K562 (cell line): ENCODE results near the gene TAF3. TPM values are rescaled to one million over a fixed set of nuclear protein-coding genes. Genes with fewer than 3 reads are reported as not detected.

Source experiments
- ATAC-seq: fragments of 200-7000 bp; cut with Tn5 transposase; 3 replicates; pipeline ENCODE4 v1.9.1; 2020; ENCODE audit warnings: moderate library complexity
- BruUV-seq: library from RNA; stranded (reverse); fragments of 400-500 nt; replicated peaks from 2 replicates; lab custom pipeline; 2021; lab: Mats Ljungman, UMichigan
- CTCF ChIA-PET: fragments of 300-600 bp; formaldehyde crosslinking; extraction: SDS; loops from one replicate; lab custom pipeline; 2021; ENCODE audit warnings: low intra/inter-chr PET ratio; lab: Yijun Ruan, JAX
- POLR2A ChIA-PET: fragments of 300-600, 350-650 bp; sonication (Branson Sonifier 250); formaldehyde crosslinking; extraction: SDS; loops from one replicate; lab custom pipeline; 2021; ENCODE audit warnings: antibody characterized with exemption, inconsistent platforms; lab: Yijun Ruan, JAX
- DNase-seq, 4 experiments: peaks; one replicate each; pipeline versions ENCODE4 v3.0.0 to v3.0.0-alpha.2; 2011 to 2018; ENCODE audit warnings: low spot score in 3 of 4, mixed read lengths in 3 of 4; ENCODE audit errors: extremely low read depth in 1 of 4
- FAIRE-seq: peaks from 2 replicates; lab custom pipeline; 2011; peaks lifted over from hg19 to GRCh38; lab: Jason Lieb, UNC
- H2AFZ ChIP-seq: 2 replicates; pipeline ENCODE4 v1.6.0; 2011; ENCODE audit warnings: low read depth, low read length, control low read depth, inconsistent platforms
- H3K27ac ChIP-seq: fragments of 200-600 bp; 3 replicates; pipeline ENCODE4 v1.8.0; 2011; ENCODE audit warnings: low read depth, mild to moderate bottlenecking, control low read depth, inconsistent platforms, low read length, moderate library complexity, mixed read lengths; ENCODE audit errors: extremely low read depth
- H3K27me3 ChIP-seq, 2 experiments: fragments of 300-600 bp in 1 of 2; 2 replicates in 1 of 2; 3 replicates in 1 of 2; pipeline versions ENCODE4 v1.6.0 to v1.8.0; 2011; ENCODE audit warnings: inconsistent platforms in 2 of 2, low read length in 2 of 2, mild to moderate bottlenecking in 1 of 2, mixed read lengths in 1 of 2, moderate library complexity in 1 of 2; ENCODE audit not compliant: control insufficient read depth in 2 of 2, insufficient read depth in 2 of 2
- H3K36me3 ChIP-seq: fragments of 300-600 bp; 3 replicates; pipeline ENCODE4 v1.8.0; 2011; ENCODE audit warnings: mild to moderate bottlenecking, low read length, inconsistent platforms; ENCODE audit not compliant: control insufficient read depth, insufficient read depth
- H3K4me1 ChIP-seq, 2 experiments: fragments of 200-600 bp in 1 of 2; replicated peaks in 1 of 2; 2 replicates in 1 of 2; 3 replicates in 1 of 2; pipeline versions ENCODE4 v1.5.1 to v1.8.0; 2011; ENCODE audit warnings: inconsistent platforms in 2 of 2, low read length in 2 of 2, mild to moderate bottlenecking in 1 of 2, mixed read lengths in 1 of 2, moderate library complexity in 1 of 2; ENCODE audit not compliant: control insufficient read depth in 2 of 2, insufficient read depth in 2 of 2
- H3K4me2 ChIP-seq: 2 replicates; pipeline ENCODE4 v1.6.1; 2011; ENCODE audit warnings: low read length, control low read depth, inconsistent platforms, mixed read lengths; ENCODE audit not compliant: insufficient read depth
- H3K4me3 ChIP-seq: fragments of 200-600 bp; sonication (generic), shearing (Covaris generic); 2 replicates; pipeline ENCODE4 v1.5.1; 2016; ENCODE audit warnings: control low read depth, inconsistent platforms
- H3K79me2 ChIP-seq: fragments of 200-600 bp; 3 replicates; pipeline ENCODE4 v1.8.0; 2011; ENCODE audit warnings: low read length, inconsistent platforms; ENCODE audit not compliant: control insufficient read depth, insufficient read depth
- H3K9ac ChIP-seq, 2 experiments: 2 replicates each; pipeline versions ENCODE4 v1.6.0 to v1.6.1; 2011; ENCODE audit warnings: low read depth in 2 of 2, low read length in 2 of 2, control low read depth in 1 of 2, inconsistent platforms in 1 of 2, mild to moderate bottlenecking in 1 of 2, mixed read lengths in 1 of 2; ENCODE audit not compliant: insufficient read depth in 1 of 2
- H3K9me1 ChIP-seq: one replicate; pipeline ENCODE4 v1.6.0; 2011; ENCODE audit warnings: inconsistent platforms, mild to moderate bottlenecking, low read length, moderate library complexity; ENCODE audit not compliant: control insufficient read depth, insufficient read depth
- H3K9me3 ChIP-seq: replicated peaks from 2 replicates; pipeline ENCODE4 v1.5.1; 2011; ENCODE audit warnings: low read depth, low read length, inconsistent platforms; ENCODE audit not compliant: control insufficient read depth, insufficient read depth
- H4K20me1 ChIP-seq: replicated peaks from 2 replicates; pipeline ENCODE4 v1.6.1; 2011; ENCODE audit warnings: low read length, inconsistent platforms, mixed read lengths; ENCODE audit not compliant: control insufficient read depth, insufficient read depth
- FOXJ2 ChIP-seq: fragments of 200-800 bp; sonication (Bioruptor generic); IDR thresholded peaks from 2 replicates; pipeline ENCODE4 v1.6.1; 2016; ENCODE audit warnings: missing genetic modification characterization, missing compliant biosample characterization
- GABPB2 ChIP-seq: fragments of 250-450 bp; sonication (Bioruptor Pico); conservative IDR thresholded peaks from 2 replicates; pipeline ENCODE4 v1.5.1; 2021; ENCODE audit warnings: mild to moderate bottlenecking
- IRF9 ChIP-seq: fragments of 450-650 bp; IDR thresholded peaks from 2 replicates; pipeline ENCODE4 v1.6.1; 2016; ENCODE audit warnings: missing biosample characterization, missing genetic modification characterization
- MAFK ChIP-seq: IDR thresholded peaks from 2 replicates; pipeline ENCODE4 v1.6.1; 2011; ENCODE audit warnings: low read length, improper control_type of control experiment
- NFE2L1 ChIP-seq: fragments of 450-650 bp; IDR thresholded peaks from 2 replicates; pipeline ENCODE4 v1.6.1; 2016; ENCODE audit warnings: missing genetic modification characterization, low read depth, mild to moderate bottlenecking, missing compliant biosample characterization, moderate library complexity, borderline replicate concordance
- NFIC ChIP-seq: fragments of 450-650 bp; IDR thresholded peaks from 2 replicates; pipeline ENCODE4 v1.6.1; 2017; ENCODE audit warnings: mild to moderate bottlenecking, inconsistent platforms
- PHB2 ChIP-seq: fragments of 450-650 bp; IDR thresholded peaks from 2 replicates; pipeline ENCODE4 v1.6.1; 2017; ENCODE audit warnings: low read depth
- RBFOX2 ChIP-seq: fragments of 200-400 bp; formaldehyde crosslinking; IDR thresholded peaks from 2 replicates; pipeline ENCODE4 v1.6.1; 2017; ENCODE audit warnings: low read depth, mild to moderate bottlenecking, low read length, moderate library complexity
- SAFB2 ChIP-seq: fragments of 200-400 bp; formaldehyde crosslinking; IDR thresholded peaks from 2 replicates; pipeline ENCODE4 v1.6.1; 2018; ENCODE audit warnings: borderline replicate concordance, low read length, low read depth, moderate library complexity; ENCODE audit not compliant: severe bottlenecking
- SMARCB1 ChIP-seq: IDR thresholded peaks from 2 replicates; pipeline ENCODE4 v1.6.1; 2011; ENCODE audit warnings: improper control_type of control experiment, low read depth; ENCODE audit not compliant: insufficient read length
- SREBF2 ChIP-seq: sonication (generic); formaldehyde crosslinking; IDR thresholded peaks from 2 replicates; pipeline ENCODE4 v1.4.0; 2020; ENCODE audit warnings: mild to moderate bottlenecking, missing genetic modification reagents
- ZNF184 ChIP-seq: sonication (generic); formaldehyde crosslinking; IDR thresholded peaks from 2 replicates; pipeline ENCODE4 v1.5.0; 2020; ENCODE audit warnings: missing genetic modification reagents
- ZNF740 ChIP-seq, 3 experiments: fragments of 200-800 bp in 1 of 3; sonication (Bioruptor generic) in 1 of 3; sonication (generic) in 1 of 3; formaldehyde crosslinking in 1 of 3; IDR thresholded peaks; 2 replicates each; pipeline versions ENCODE4 v1.6.1 to v1.8.0; 2016 to 2022; ENCODE audit warnings: mild to moderate bottlenecking in 2 of 3, missing compliant biosample characterization in 2 of 3, missing genetic modification characterization in 2 of 3, missing genetic modification reagents in 1 of 3
- ZNF77 ChIP-seq: fragments of 250-450 bp; sonication (Bioruptor Pico); IDR thresholded peaks from 2 replicates; pipeline ENCODE4 v1.5.0; 2020
- WGBS: fragments of 100-300 bp; shearing (Covaris generic); methylation state at CpG from one replicate; pipeline ENCODE4 v1.1.6; 2016; ENCODE audit warnings: low coverage, mixed read lengths; ENCODE audit not compliant: insufficient coverage; ENCODE audit errors: missing lambda C conversion rate; 5-methylcytosine and 5-hydroxymethylcytosine counted together
- in situ Hi-C: fragments of 300-500 bp; cut with MboI; formaldehyde crosslinking; loops from 4 replicates; pipeline ENCODE4 v1.15.0; 2018; ENCODE audit warnings: inconsistent platforms, mixed read lengths
- intact Hi-C: fragments of 100-400 bp; cut with micrococcal nuclease; formaldehyde crosslinking; loops from 2 replicates; pipeline ENCODE4 v1.14.2; 2022
- polyA plus RNA-seq, 8 experiments: library from polyadenylated mRNA; depleted of rRNA in 4 of 8; stranded (reverse) in 5 of 8; unstranded in 3 of 8; fragments of >200 nt; fragmentation: Nextera tagmentation in 2 of 8; fragmentation: Illumina TruSeq in 1 of 8; extraction: Ambion mirVana in 2 of 8; extraction: Trizol in 1 of 8; gene quantifications; 2 replicates each; pipeline versions ENCODE4 v1.2.1 to v1.2.3, GENCODE V29; 2011 to 2014; ENCODE audit warnings: inconsistent platforms in 1 of 8, missing spikeins in 1 of 8
- total RNA-seq, 7 experiments: library from RNA; depleted of rRNA in 6 of 7; stranded (reverse); fragments of >200 nt in 6 of 7; fragmentation: Illumina TruSeq in 2 of 7; extraction: Trizol in 2 of 7; gene quantifications; 2 replicates each; pipeline versions ENCODE4 v1.2.1 to v1.2.3, GENCODE V29; 2011 to 2021; ENCODE audit warnings: low replicate concordance in 1 of 7
- TF ChIP-seq, protein P1 (sequence below): IDR thresholded peaks from 3 replicates; pipeline ENCODE4 v1.6.1; 2011; ENCODE audit warnings: borderline replicate concordance, mild to moderate bottlenecking; ENCODE audit not compliant: insufficient read length, insufficient read depth
- TF ChIP-seq, protein P2 (sequence below): sonication (generic); formaldehyde crosslinking; IDR thresholded peaks from 2 replicates; pipeline ENCODE4 v1.9.0; 2022; ENCODE audit warnings: mild to moderate bottlenecking, missing genetic modification reagents
- TF ChIP-seq, protein P3 (sequence below), 2 experiments: fragments of 450-650 bp in 1 of 2; IDR thresholded peaks; 2 replicates each; pipeline ENCODE4 v1.6.1; 2011 to 2017; ENCODE audit warnings: low read depth in 2 of 2, antibody characterized with exemption in 1 of 2, borderline replicate concordance in 1 of 2, low read length in 1 of 2, mild to moderate bottlenecking in 1 of 2, mixed read lengths in 1 of 2; ENCODE audit not compliant: control insufficient read depth in 1 of 2

TAF3 gene
- total and polyA plus RNA-seq, 9 of the 15 experiments (the other 6 are each of a cell fraction or from before 2014, with no cell fraction given): 1.5 to 9.9 (median 4.1) TPM

- intact Hi-C loops: no loop called here
- DNase-seq (no peak), FAIRE-seq (no peak)
- Histone ChIP-seq H2AFZ (no peak overlapping the region), H3K79me2 (no peaks in the 10 kb centered on the region), H3K4me1 (no peaks in the 10 kb centered on the region), H3K9me1 (peaks cover 4% of the 10 kb centered on the region), H3K4me2 (no peak overlapping the region), H3K27me3 (no peaks in the 10 kb centered on the region)
- WGBS: 88% methylated on average over 5 of the region's 5 CpGs
- BruUV-seq: no TSS peak
- no peak for TF ChIP-seq NFE2L1 (tag)
- no peak for TF ChIP-seq FOXJ2
- TF ChIP-seq NFIC: no peak
- TF ChIP-seq IRF9 (tag): no peak
- no peak for TF ChIP-seq SREBF2
- TF ChIP-seq, protein P1, sequence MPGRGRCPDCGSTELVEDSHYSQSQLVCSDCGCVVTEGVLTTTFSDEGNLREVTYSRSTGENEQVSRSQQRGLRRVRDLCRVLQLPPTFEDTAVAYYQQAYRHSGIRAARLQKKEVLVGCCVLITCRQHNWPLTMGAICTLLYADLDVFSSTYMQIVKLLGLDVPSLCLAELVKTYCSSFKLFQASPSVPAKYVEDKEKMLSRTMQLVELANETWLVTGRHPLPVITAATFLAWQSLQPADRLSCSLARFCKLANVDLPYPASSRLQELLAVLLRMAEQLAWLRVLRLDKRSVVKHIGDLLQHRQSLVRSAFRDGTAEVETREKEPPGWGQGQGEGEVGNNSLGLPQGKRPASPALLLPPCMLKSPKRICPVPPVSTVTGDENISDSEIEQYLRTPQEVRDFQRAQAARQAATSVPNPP: no peak
- no peak for TF ChIP-seq MAFK
- no peak for TF ChIP-seq ZNF740 (CRISPR knock-in tag; IDR thresholded peaks at IDR 0.05)
- no peak for TF ChIP-seq ZNF740 (tag; IDR thresholded peaks at IDR 0.05)
- TF ChIP-seq RBFOX2: no peak
- TF ChIP-seq SMARCB1: no peak
- no peak for TF ChIP-seq PHB2
- TF ChIP-seq GABPB2: no peak
- TF ChIP-seq, protein P2, sequence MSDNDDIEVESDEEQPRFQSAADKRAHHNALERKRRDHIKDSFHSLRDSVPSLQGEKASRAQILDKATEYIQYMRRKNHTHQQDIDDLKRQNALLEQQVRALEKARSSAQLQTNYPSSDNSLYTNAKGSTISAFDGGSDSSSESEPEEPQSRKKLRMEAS (CRISPR knock-in tag): no peak
- no peak for TF ChIP-seq ZNF77 (CRISPR knock-in tag)
- no peak for TF ChIP-seq ZNF184 (CRISPR knock-in tag)
- TF ChIP-seq SAFB2: no peak
- TF ChIP-seq, protein P3, sequence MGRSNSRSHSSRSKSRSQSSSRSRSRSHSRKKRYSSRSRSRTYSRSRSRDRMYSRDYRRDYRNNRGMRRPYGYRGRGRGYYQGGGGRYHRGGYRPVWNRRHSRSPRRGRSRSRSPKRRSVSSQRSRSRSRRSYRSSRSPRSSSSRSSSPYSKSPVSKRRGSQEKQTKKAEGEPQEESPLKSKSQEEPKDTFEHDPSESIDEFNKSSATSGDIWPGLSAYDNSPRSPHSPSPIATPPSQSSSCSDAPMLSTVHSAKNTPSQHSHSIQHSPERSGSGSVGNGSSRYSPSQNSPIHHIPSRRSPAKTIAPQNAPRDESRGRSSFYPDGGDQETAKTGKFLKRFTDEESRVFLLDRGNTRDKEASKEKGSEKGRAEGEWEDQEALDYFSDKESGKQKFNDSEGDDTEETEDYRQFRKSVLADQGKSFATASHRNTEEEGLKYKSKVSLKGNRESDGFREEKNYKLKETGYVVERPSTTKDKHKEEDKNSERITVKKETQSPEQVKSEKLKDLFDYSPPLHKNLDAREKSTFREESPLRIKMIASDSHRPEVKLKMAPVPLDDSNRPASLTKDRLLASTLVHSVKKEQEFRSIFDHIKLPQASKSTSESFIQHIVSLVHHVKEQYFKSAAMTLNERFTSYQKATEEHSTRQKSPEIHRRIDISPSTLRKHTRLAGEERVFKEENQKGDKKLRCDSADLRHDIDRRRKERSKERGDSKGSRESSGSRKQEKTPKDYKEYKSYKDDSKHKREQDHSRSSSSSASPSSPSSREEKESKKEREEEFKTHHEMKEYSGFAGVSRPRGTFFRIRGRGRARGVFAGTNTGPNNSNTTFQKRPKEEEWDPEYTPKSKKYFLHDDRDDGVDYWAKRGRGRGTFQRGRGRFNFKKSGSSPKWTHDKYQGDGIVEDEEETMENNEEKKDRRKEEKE (IDR thresholded peaks at IDR 0.05; ENCODE audit: borderline replicate concordance in 1 of 2, control insufficient read depth in 1 of 2, low read depth in 2 of 2, low read length in 1 of 2): no peak
- TF ChIP-seq, all 486 proteins: peak for 0
- H4K20me1 ChIP-seq: no peaks in the 10 kb centered on the region
- POLR2A ChIA-PET: no interaction called here
- in situ Hi-C loops: no loop called here
- H3K27ac ChIP-seq: no peak overlapping the region
- no peak overlapping the region for H3K9ac ChIP-seq
- H3K36me3 ChIP-seq: no peaks in the 10 kb centered on the region
- no peak for ATAC-seq
- no peaks in the 10 kb centered on the region for H3K9me3 ChIP-seq
- H3K4me3 ChIP-seq: no peak overlapping the region
- CTCF ChIA-PET: no interaction called here
These were observed 164.4 kb downstream of the TAF3 start for GRCh38 chr10:7982727-7983126.
